A375 (cell line): Measurements from ENCODE around the gene CRYBB1. TPM values are rescaled to one million over a fixed set of nuclear protein-coding genes. Genes with fewer than 3 reads are reported as not detected.

ENCODE experiments used
- small RNA-seq: library from RNA; depleted of rRNA; stranded (forward); fragments of <200 nt; gene quantifications from one replicate; pipeline ENCODE3, GENCODE V24; 2014
- total RNA-seq: library from RNA; depleted of rRNA; stranded (reverse); fragments of >200 nt; shearing (Covaris generic); gene quantifications from 2 replicates; pipeline ENCODE4 v1.2.3, GENCODE V29; 2014; rRNA removed

Gene CRYBB1
- total RNA-seq, result not detected in 2 replicates

GRCh38 chr22:26617271-26618199 is at the start of gene CRYBB1:
Gene CRYBB1, minus strand, starts transcription at chr22:26618027. Its CDS starts 1,708 bp downstream, at chr22:26616319.

GRCh38 chr22:26656891-26657851 is 39.3 kb upstream of the CRYBB1 start, which contains the start of gene MIAT:
Gene MIAT, plus strand, starts transcription at chr22:26657588.

GRCh38 chr22:26621663-26622062 is 3.8 kb upstream of the CRYBB1 start, which contains the start of gene CRYBA4:
Gene CRYBA4, plus strand, starts transcription at chr22:26621963. Its CDS starts 634 bp downstream, at chr22:26622597.

GRCh38 chr22:26589845-26590736 is 27.7 kb downstream of the CRYBB1 start, which contains the start of gene TPST2:
Gene TPST2, minus strand, starts transcription at chr22:26590132. Its CDS starts 48,502 bp downstream, at chr22:26541630.

Small RNA genes within 50 kb of the gene (small RNA-seq; reads per million reads assigned to genes)
- gene MIR548J (not detected), gene RF01874 (not detected)

Other genes with a start within 250 kb of the CRYBB1 start
- 1.4 and 2.1 TPM in 2 replicates for gene ASPHD2, start 188.8 kb downstream of the CRYBB1 start, total RNA-seq
- gene HPS4, start 134.2 kb downstream of the CRYBB1 start, total RNA-seq, result 18.0 and 18.1 TPM in 2 replicates
- 8.3 and 23.5 TPM in 2 replicates for gene SRRD, start 134.2 kb downstream of the CRYBB1 start, total RNA-seq
- gene TFIP11, start 105.6 kb downstream of the CRYBB1 start, total RNA-seq, result 23.6 and 27.7 TPM in 2 replicates
- gene TPST2, start 27.9 kb downstream of the CRYBB1 start, total RNA-seq, result 4.8 and 5.1 TPM in 2 replicates
- gene CRYBA4, start 3.9 kb upstream of the CRYBB1 start, total RNA-seq, result not detected in 2 replicates
- 0.30 and 0.34 TPM in 2 replicates for gene MIAT, start 39.6 kb upstream of the CRYBB1 start, total RNA-seq